Ishikawa (cell line): ENCODE data around the gene GBP5.

Source experiments
- EP300 ChIP-seq: IDR thresholded peaks from 2 replicates; pipeline ENCODE4 v1.6.1; 2012; ENCODE audit warnings: borderline replicate concordance
- YY1 ChIP-seq: IDR thresholded peaks from 2 replicates; pipeline ENCODE4 v1.6.1; 2012; ENCODE audit warnings: low read depth
- TF ChIP-seq, protein P1 (sequence below): IDR thresholded peaks from 2 replicates; pipeline ENCODE4 v1.6.1; 2012
- TF ChIP-seq, protein P2 (sequence below): IDR thresholded peaks from 2 replicates; pipeline ENCODE4 v1.6.1; 2012

DNA sequence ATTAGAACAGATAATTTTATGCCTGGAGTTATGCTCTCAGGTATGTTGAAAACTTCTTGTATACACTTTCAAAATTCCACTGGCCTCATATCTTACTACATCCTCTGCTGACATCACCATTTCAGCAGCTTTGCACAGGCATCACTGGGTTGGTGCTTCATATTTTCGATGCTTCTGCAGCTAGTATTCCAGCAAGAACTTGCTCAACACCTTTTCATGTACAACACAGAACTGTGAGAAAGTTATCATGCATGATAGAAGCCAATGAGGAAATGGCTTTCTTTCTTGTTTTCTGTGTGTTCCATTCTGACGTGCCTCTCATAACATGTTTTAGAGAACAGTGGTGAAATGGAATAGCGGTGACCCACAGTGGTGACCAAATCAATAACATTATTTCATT lies 5.1 kb upstream of the GBP5 start:
- TF ChIP-seq EP300 (no peak), YY1 (no peak)
- TF ChIP-seq, protein P1, sequence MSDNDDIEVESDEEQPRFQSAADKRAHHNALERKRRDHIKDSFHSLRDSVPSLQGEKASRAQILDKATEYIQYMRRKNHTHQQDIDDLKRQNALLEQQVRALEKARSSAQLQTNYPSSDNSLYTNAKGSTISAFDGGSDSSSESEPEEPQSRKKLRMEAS, result no peak
- TF ChIP-seq, protein P2, sequence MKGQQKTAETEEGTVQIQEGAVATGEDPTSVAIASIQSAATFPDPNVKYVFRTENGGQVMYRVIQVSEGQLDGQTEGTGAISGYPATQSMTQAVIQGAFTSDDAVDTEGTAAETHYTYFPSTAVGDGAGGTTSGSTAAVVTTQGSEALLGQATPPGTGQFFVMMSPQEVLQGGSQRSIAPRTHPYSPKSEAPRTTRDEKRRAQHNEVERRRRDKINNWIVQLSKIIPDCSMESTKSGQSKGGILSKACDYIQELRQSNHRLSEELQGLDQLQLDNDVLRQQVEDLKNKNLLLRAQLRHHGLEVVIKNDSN, result no peak
